Transverse colon (tissue), 4 donors: ENCODE measurements around the gene ESYT3. TPM values are rescaled to one million over a fixed set of nuclear protein-coding genes. Genes with fewer than 3 reads are reported as not detected.

Source experiments
- DNase-seq: peaks from one replicate; pipeline ENCODE4 v3.0.0-alpha.2; 2019
- H3K27ac ChIP-seq, 4 donors: fragments of 200-600 bp; sonication (generic); 2 replicates each; pipeline ENCODE4 v1.5.1; 2016 to 2018; ENCODE audit warnings: inconsistent platforms in 4 of 4
- H3K27me3 ChIP-seq: fragments of 200-600 bp; sonication (generic); 2 replicates; pipeline ENCODE4 v1.5.1; 2017; ENCODE audit warnings: inconsistent platforms
- H3K36me3 ChIP-seq, 4 donors: fragments of 200-600 bp; sonication (generic); 2 replicates each; pipeline ENCODE4 v1.5.1; 2017 to 2019; ENCODE audit warnings: inconsistent platforms in 4 of 4
- H3K4me1 ChIP-seq, 4 donors: fragments of 200-600 bp; sonication (generic); 2 replicates each; pipeline ENCODE4 v1.5.1; 2017 to 2020; ENCODE audit warnings: inconsistent platforms in 4 of 4
- H3K4me3 ChIP-seq, 4 donors: fragments of 200-600 bp; sonication (generic); 1 replicate in 1 of 4; 2 replicates in 3 of 4; pipeline versions ENCODE4 v1.5.1 to v1.6.1; 2017 to 2019; ENCODE audit warnings: inconsistent platforms in 4 of 4
- H3K9me3 ChIP-seq, 2 donors: fragments of 200-600 bp; sonication (generic); 2 replicates each; pipeline ENCODE4 v1.5.1; 2017 to 2019; ENCODE audit warnings: inconsistent platforms in 2 of 2
- CTCF ChIP-seq, 5 experiments: fragments of 200-600 bp in 3 of 5; fragments of 450-650 bp in 2 of 5; sonication (generic) in 3 of 5; IDR thresholded peaks; 1 replicate in 2 of 5; 2 replicates in 3 of 5; pipeline ENCODE4 v1.5.1; 2016 to 2017; ENCODE audit warnings: antibody characterized with exemption in 5 of 5, inconsistent platforms in 3 of 5, mild to moderate bottlenecking in 2 of 5, moderate library complexity in 1 of 5
- EP300 ChIP-seq: sonication (generic); formaldehyde crosslinking; IDR thresholded peaks from one replicate; pipeline ENCODE4 v1.6.1; 2017; ENCODE audit warnings: antibody characterized with exemption, low read depth
- POLR2A ChIP-seq: fragments of 450-650 bp; IDR thresholded peaks from one replicate; pipeline ENCODE4 v1.6.1; 2016; ENCODE audit warnings: antibody characterized with exemption, mild to moderate bottlenecking, moderate library complexity
- POLR2AphosphoS5 ChIP-seq, 3 donors: sonication (generic); formaldehyde crosslinking; IDR thresholded peaks; one replicate each; pipeline ENCODE4 v1.6.1; 2016; ENCODE audit warnings: antibody characterized with exemption in 3 of 3
- WGBS, 2 donors: methylation state at CpG; one replicate each; pipeline ENCODE4 v1.1.5; 2018; ENCODE audit warnings: low coverage in 1 of 2; 5-methylcytosine and 5-hydroxymethylcytosine counted together
- in situ Hi-C, 4 donors: fragments of 200-750 bp; cut with MboI; loops; one replicate each; pipeline versions ENCODE4 v1.15.0 to v1.15.1; 2017; ENCODE audit warnings: low sequenced_read_pairs in 3 of 4, low pct_ligation_motif_present in 1 of 4, low pct_unique_long_range_greater_than_20kb in 1 of 4
- intact Hi-C: fragments of 100-400 bp; cut with DNase I; formaldehyde crosslinking; loops from one replicate; pipeline ENCODE4 v1.15.1; 2023; ENCODE audit warnings: low total_unique reads
- total RNA-seq, 4 donors: library from RNA; depleted of rRNA; stranded (reverse); fragments of >200 nt; gene quantifications; one replicate each; pipeline ENCODE4 v1.1.0, GENCODE V29; 2016

Gene ESYT3
- total RNA-seq, 4 donors from 2014 or later: 0.60 to 6.0 (median 2.8) TPM

DNA sequence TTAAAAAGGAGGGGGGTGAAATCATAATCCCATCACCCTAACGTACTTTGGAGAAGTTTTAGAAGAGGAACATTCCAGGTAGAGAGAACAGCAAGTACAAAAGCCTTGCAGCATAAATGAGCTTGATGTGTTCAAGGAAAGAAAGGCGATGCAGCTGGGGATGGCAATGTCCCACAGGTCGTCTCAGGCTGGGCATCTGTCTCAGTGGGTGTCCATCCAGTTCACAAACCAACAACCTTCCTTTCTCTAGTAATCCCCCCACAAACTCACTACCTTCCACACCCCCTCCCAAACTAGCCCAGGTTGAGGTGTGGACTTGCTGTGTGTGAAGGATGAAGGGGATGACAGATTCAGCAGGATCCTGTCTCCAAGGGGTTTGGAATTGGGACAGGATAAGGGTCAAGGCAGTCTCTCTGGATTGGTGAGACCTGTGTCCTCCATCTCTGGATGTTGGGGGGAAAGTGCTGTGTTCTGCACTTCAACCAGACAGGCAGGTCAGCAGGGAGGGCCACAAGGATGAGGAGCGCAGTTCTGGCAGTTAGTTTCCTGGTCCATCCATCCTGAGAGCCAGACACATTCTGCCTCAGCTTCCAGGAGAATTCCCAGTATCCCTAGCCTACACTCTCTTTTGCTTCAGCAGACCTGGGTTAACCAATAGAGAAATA lies 1.7 kb upstream of the ESYT3 start:
- TF ChIP-seq POLR2AphosphoS5 (IDR thresholded peaks at IDR 0.05): no peak
- no peak for TF ChIP-seq POLR2A
- no peak for TF ChIP-seq EP300
- TF ChIP-seq CTCF (IDR thresholded peaks at IDR 0.05): no peak
- intact Hi-C loops (no loop called here), in situ Hi-C loops (no loop called here)
- Histone ChIP-seq H3K4me1 (peaks cover 5 to 21% (median 15%) of the 10 kb centered on the region in 4 donors), H3K27me3 (peaks cover 50% of the 10 kb centered on the region), H3K27ac (no peak overlapping the region), H3K9me3 (no peaks in the 10 kb centered on the region), H3K36me3 (no peaks in the 10 kb centered on the region), H3K4me3 (no peak overlapping the region)
- WGBS, 2 donors: 88% methylated on average over 4 of the region's 4 CpGs; no CpG with 5 or more reads in 1 of the 2 donors
- DNase-seq: no peak

DNA sequence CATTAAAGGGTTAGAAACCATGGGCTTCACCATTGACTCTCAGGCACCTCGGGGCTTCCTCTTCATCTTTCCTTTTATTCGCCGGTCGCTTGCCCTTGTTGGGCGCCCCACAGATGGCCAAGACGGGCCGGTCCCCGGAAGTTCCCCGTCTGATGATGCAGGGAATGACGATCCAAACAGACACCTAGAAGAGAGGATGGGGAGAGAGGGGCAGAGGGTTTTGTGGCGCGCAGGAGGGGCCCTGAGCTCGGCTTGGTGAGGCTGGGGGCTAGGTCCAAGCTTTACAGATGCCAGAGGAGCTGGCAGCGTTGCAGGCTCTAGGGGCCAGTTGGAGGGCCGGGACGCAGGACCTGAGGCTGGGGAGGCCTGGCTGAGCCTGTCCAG lies 532 bp upstream of the ESYT3 start:
- Histone ChIP-seq H3K4me3 (peak overlapping the region in 1 of 4 donors; percentile 61), H3K9me3 (no peaks in the 10 kb centered on the region), H3K27ac (peak overlapping the region in 2 of 4 donors; percentile 45 to 70), H3K36me3 (no peaks in the 10 kb centered on the region), H3K4me1 (peaks cover 5 to 21% (median 15%) of the 10 kb centered on the region in 4 donors), H3K27me3 (peaks cover 50% of the 10 kb centered on the region)
- WGBS, 2 donors: 31 to 73% methylated on average over 3 to 16 of the region's 16 CpGs
- in situ Hi-C loops (no loop called here), intact Hi-C loops (no loop called here)
- TF ChIP-seq POLR2AphosphoS5 (IDR thresholded peaks at IDR 0.05) (no peak), CTCF (IDR thresholded peaks at IDR 0.05) (no peak), POLR2A (no peak), EP300 (no peak)
- no peak for DNase-seq

GRCh38 chr3:138434875-138435772 lies 708 bp downstream of the ESYT3 start:
- no peaks in the 10 kb centered on the region for H3K36me3 ChIP-seq
- in situ Hi-C loops: no loop called here
- H3K9me3 ChIP-seq: no peaks in the 10 kb centered on the region
- intact Hi-C loops: no loop called here
- H3K4me1 ChIP-seq: peaks cover 5 to 21% (median 15%) of the 10 kb centered on the region in 4 donors
- peak overlapping the region in 3 of 4 donors; percentile 5 to 70 (median 45) for H3K27ac ChIP-seq
- WGBS, 2 donors: 15% methylated on average over 59 of the region's 78 CpGs; no CpG with 5 or more reads in 1 of the 2 donors
- TF ChIP-seq POLR2A (no peak), POLR2AphosphoS5 (IDR thresholded peaks at IDR 0.05) (no peak), CTCF (IDR thresholded peaks at IDR 0.05) (no peak), EP300 (no peak)
- peak overlapping the region; percentile 29 to 61 (median 50) for H3K4me3 ChIP-seq
- DNase-seq: no peak
- H3K27me3 ChIP-seq: peaks cover 50% of the 10 kb centered on the region

DNA sequence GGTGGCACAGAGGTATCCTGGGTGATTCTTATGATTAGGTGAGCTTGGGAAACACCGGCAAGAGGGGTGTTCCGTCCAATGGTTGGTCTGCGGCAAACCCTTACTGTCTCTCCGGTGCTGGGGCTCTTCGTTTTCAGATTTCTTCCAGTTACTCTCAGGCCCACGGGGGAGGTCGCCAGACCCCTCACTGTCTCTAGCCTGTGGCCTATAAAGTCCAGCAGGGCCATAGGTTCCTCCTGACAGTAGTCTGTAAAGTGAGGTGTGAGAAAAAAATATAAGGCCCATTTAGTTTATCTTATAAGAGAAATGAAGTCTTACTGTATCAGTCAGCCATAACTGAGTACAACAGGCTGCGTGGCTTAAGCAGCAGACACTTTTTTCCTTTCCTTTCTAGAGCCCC lies 1.4 kb downstream of the ESYT3 start:
- H3K27ac ChIP-seq: peak overlapping the region in 1 of 4 donors; percentile 70
- WGBS, 2 donors: 87% methylated on average over 8 of the region's 8 CpGs; no CpG with 5 or more reads in 1 of the 2 donors
- H3K4me1 ChIP-seq: peaks cover 5 to 21% (median 15%) of the 10 kb centered on the region in 4 donors
- TF ChIP-seq EP300: no peak
- TF ChIP-seq POLR2A: no peak
- TF ChIP-seq POLR2AphosphoS5 (IDR thresholded peaks at IDR 0.05): no peak
- TF ChIP-seq CTCF (IDR thresholded peaks at IDR 0.05): no peak
- no peaks in the 10 kb centered on the region for H3K9me3 ChIP-seq
- peak overlapping the region in 3 of 4 donors; percentile 29 to 61 (median 40) for H3K4me3 ChIP-seq
- intact Hi-C loops: no loop called here
- H3K27me3 ChIP-seq: peaks cover 50% of the 10 kb centered on the region
- DNase-seq: no peak
- in situ Hi-C loops: no loop called here
- no peaks in the 10 kb centered on the region for H3K36me3 ChIP-seq
